Right lobe of liver (tissue), 6 donors: Measurements from ENCODE around the gene BST2. TPM values are rescaled to one million over a fixed set of nuclear protein-coding genes. Genes with fewer than 3 reads are reported as not detected.

Experiments
- ATAC-seq, 4 donors: fragments of 200-7000 bp; cut with Tn5 transposase; one replicate each; pipeline ENCODE4 v1.9.1; 2020; ENCODE audit warnings: mild to moderate bottlenecking in 4 of 4, moderate library complexity in 4 of 4
- DNase-seq, 3 donors: peaks; one replicate each; pipeline ENCODE4 v3.0.0-alpha.2; 2020
- H3K27ac ChIP-seq, 3 donors: fragments of 200-600 bp; one replicate each; pipeline ENCODE4 v1.8.0; 2022
- H3K27me3 ChIP-seq, 2 donors: fragments of 200-600 bp; one replicate each; pipeline ENCODE4 v1.8.0; 2022
- H3K36me3 ChIP-seq, 4 donors: fragments of 200-600 bp; sonication (generic) in 1 of 4; one replicate each; pipeline versions ENCODE4 v1.5.1 to v1.8.0; 2017 to 2022; ENCODE audit warnings: control low read depth in 1 of 4
- H3K4me1 ChIP-seq, 4 donors: fragments of 200-600 bp; sonication (generic) in 1 of 4; one replicate each; pipeline versions ENCODE4 v1.5.1 to v1.8.0; 2017 to 2022; ENCODE audit warnings: control low read depth in 1 of 4
- H3K4me3 ChIP-seq, 3 donors: fragments of 200-600 bp; one replicate each; pipeline ENCODE4 v1.8.0; 2022
- H3K9me3 ChIP-seq, 4 donors: fragments of 200-600 bp; sonication (generic) in 1 of 4; one replicate each; pipeline versions ENCODE4 v1.5.1 to v1.8.0; 2017 to 2022; ENCODE audit warnings: control low read depth in 1 of 4
- CTCF ChIP-seq, 4 donors: fragments of 200-600 bp in 3 of 4; fragments of 450-650 bp in 1 of 4; IDR thresholded peaks; one replicate each; pipeline versions ENCODE4 v1.5.1 to v1.8.0; 2016 to 2022; ENCODE audit warnings: antibody characterized with exemption in 4 of 4, mild to moderate bottlenecking in 2 of 4
- POLR2A ChIP-seq: fragments of 450-650 bp; IDR thresholded peaks from one replicate; pipeline ENCODE4 v1.6.1; 2017; ENCODE audit warnings: antibody characterized with exemption, mild to moderate bottlenecking
- WGBS: methylation state at CpG from one replicate; pipeline ENCODE4 v1.1.6; 2018; ENCODE audit warnings: low coverage, low lambda C conversion rate; ENCODE audit not compliant: insufficient coverage; ENCODE audit errors: missing lambda C conversion rate; 5-methylcytosine and 5-hydroxymethylcytosine counted together
- intact Hi-C, 2 donors: fragments of 100-400 bp; cut with DNase I; formaldehyde crosslinking; loops; one replicate each; pipeline versions ENCODE4 v1.11.2 to v1.14.1; 2022
- total RNA-seq, 6 experiments: library from RNA; depleted of rRNA in 2 of 6; stranded (reverse); fragments of >200 nt in 2 of 6; fragmentation: NEBNext Ultra II Directional in 3 of 6; extraction: Animal tissue kit (Norgen Biotek cat#: 25700) in 3 of 6; gene quantifications; one replicate each; pipeline versions ENCODE4 v1.1.0 to v1.2.4, GENCODE V29; 2016 to 2023
- donor health status: DM: no; HTN: yes; CAD: no.
- donor health status: DM: no; HTN: no; CAD: no.
- donor health status: DM: no; HTN: no; CAD: no.
- donor health status: DM: no; HTN: yes; CAD: no.
- donor health status: DM: no; HTN: yes; CAD: no.

BST2 gene
- total RNA-seq, 6 experiments from 2014 or later, result 78.2 to 157 (median 96.2) TPM

GRCh38 chr19:17353386-17353785, 52.0 kb downstream of the BST2 start:
- ATAC-seq (no peak), DNase-seq (no peak)
- H3K4me1 ChIP-seq, result no peaks in the 10 kb centered on the region
- intact Hi-C loops, result no loop called here
- H3K27ac ChIP-seq, result no peak overlapping the region
- no peaks in the 10 kb centered on the region for H3K9me3 ChIP-seq
- no peaks in the 10 kb centered on the region for H3K27me3 ChIP-seq
- no peak overlapping the region for H3K4me3 ChIP-seq
- WGBS, result 65% methylated on average over 6 of the region's 8 CpGs
- TF ChIP-seq CTCF (IDR thresholded peaks at IDR 0.05) (no peak), POLR2A (no peak)
- no peaks in the 10 kb centered on the region for H3K36me3 ChIP-seq

Other genes starting within 250 kb of the BST2 start
- gene USE1, start 190.3 kb downstream of the BST2 start, total RNA-seq, result 10 to 100 TPM; 13.5 to 20.3 (median 18.6) TPM
- gene OCEL1, start 179.4 kb downstream of the BST2 start, total RNA-seq, result 10 to 100 TPM; 17.8 to 64.2 (median 31.2) TPM
- 100 to 1,000 TPM in 1 of 6 experiments, 10 to 100 TPM in 5; 48.5 to 105 (median 80.9) TPM for gene NR2F6, start 159.7 kb downstream of the BST2 start, total RNA-seq
- 1 to 10 TPM in 5 of 6 experiments, under 1 TPM in 1; 0.81 to 3.6 (median 1.7) TPM for gene USHBP1, start 140.9 kb downstream of the BST2 start, total RNA-seq
- gene BABAM1, start 138.2 kb downstream of the BST2 start, total RNA-seq, result 10 to 100 TPM; 29.2 to 51.3 (median 37.9) TPM
- under 1 TPM; 0.06 to 0.65 (median 0.37) TPM for gene ANKLE1, start 123.7 kb downstream of the BST2 start, total RNA-seq
- 10 to 100 TPM in 5 of 6 experiments, 1 to 10 TPM in 1; 8.3 to 27.3 (median 15.8) TPM for gene ABHD8, start 102.2 kb downstream of the BST2 start, total RNA-seq
- 100 to 1,000 TPM in 4 of 6 experiments, 10 to 100 TPM in 2; 63.5 to 363 (median 122) TPM for gene MRPL34, start 99.8 kb downstream of the BST2 start, total RNA-seq
- gene DDA1, start 96.1 kb downstream of the BST2 start, total RNA-seq, result 10 to 100 TPM; 10.4 to 23.4 (median 14.1) TPM
- 1 to 10 TPM; 5.0 to 8.8 (median 6.6) TPM for gene ANO8, start 70.8 kb downstream of the BST2 start, total RNA-seq
- gene GTPBP3, start 68.1 kb downstream of the BST2 start, total RNA-seq, result 10 to 100 TPM; 10.3 to 23.6 (median 13.6) TPM
- gene PLVAP, start 28.3 kb downstream of the BST2 start, total RNA-seq, result 10 to 100 TPM in 1 of 6 experiments, 1 to 10 TPM in 4, under 1 TPM in 1; 0.78 to 16.6 (median 4.1) TPM
- gene CCDC194, start 11.4 kb downstream of the BST2 start, total RNA-seq, result 1 to 10 TPM in 1 of 6 experiments, under 1 TPM in 3, not detected in 2; 0.26 to 1.2 (median 0.36) TPM
- gene MVB12A, start 14.4 kb upstream of the BST2 start, total RNA-seq, result 10 to 100 TPM; 13.5 to 38.0 (median 15.8) TPM
- gene TMEM221, start 43.0 kb upstream of the BST2 start, total RNA-seq, result under 1 TPM in 3 of 6 experiments, not detected in 3; 0.12 to 0.19 (median 0.16) TPM
- not detected for gene NXNL1, start 55.3 kb upstream of the BST2 start, total RNA-seq
- 10 to 100 TPM in 1 of 6 experiments, 1 to 10 TPM in 5; 5.1 to 12.3 (median 6.1) TPM for gene SLC27A1, start 64.9 kb upstream of the BST2 start, total RNA-seq
- gene PGLS, start 106.0 kb upstream of the BST2 start, total RNA-seq, result 10 to 100 TPM; 31.7 to 60.0 (median 38.8) TPM
- 10 to 100 TPM; 23.2 to 36.8 (median 31.1) TPM for gene COLGALT1, start 150.0 kb upstream of the BST2 start, total RNA-seq